ENCODE measurements around the gene TRAPPC12.

GRCh38 chr2:3430740-3431490 lies 51.4 kb downstream of the TRAPPC12 start:
- TF ChIP-seq, protein P1, sequence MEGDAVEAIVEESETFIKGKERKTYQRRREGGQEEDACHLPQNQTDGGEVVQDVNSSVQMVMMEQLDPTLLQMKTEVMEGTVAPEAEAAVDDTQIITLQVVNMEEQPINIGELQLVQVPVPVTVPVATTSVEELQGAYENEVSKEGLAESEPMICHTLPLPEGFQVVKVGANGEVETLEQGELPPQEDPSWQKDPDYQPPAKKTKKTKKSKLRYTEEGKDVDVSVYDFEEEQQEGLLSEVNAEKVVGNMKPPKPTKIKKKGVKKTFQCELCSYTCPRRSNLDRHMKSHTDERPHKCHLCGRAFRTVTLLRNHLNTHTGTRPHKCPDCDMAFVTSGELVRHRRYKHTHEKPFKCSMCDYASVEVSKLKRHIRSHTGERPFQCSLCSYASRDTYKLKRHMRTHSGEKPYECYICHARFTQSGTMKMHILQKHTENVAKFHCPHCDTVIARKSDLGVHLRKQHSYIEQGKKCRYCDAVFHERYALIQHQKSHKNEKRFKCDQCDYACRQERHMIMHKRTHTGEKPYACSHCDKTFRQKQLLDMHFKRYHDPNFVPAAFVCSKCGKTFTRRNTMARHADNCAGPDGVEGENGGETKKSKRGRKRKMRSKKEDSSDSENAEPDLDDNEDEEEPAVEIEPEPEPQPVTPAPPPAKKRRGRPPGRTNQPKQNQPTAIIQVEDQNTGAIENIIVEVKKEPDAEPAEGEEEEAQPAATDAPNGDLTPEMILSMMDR (conservative IDR thresholded peaks at IDR 0.05 in 1 of 2, IDR thresholded peaks at IDR 0.05 in 1 of 2; ENCODE audit: extremely low read depth in 1 of 2, insufficient read depth in 1 of 2, low read depth in 1 of 2, low read length in 2 of 2) = no peak
- no peak for TF ChIP-seq EZH2 (IDR thresholded peaks at IDR 0.05; ENCODE audit: borderline replicate concordance, low read length)
